Middle frontal gyrus (tissue), 1 donor: ENCODE measurements around the gene MOXD1.
A peak's percentile ranks its signal among the peaks of the same experiment; 100 is the strongest.
"Not testable (repeated sequence)": the region's sequence is repeated elsewhere in the genome, so short reads cannot be mapped to it uniquely, and the experiment has no call there.

ENCODE experiments used
- DNase-seq: peaks from one replicate; pipeline ENCODE4 v3.0.0-alpha.2; 2015; ENCODE audit warnings: low spot score; ENCODE audit errors: extremely low spot score

MOXD1 gene

DNA sequence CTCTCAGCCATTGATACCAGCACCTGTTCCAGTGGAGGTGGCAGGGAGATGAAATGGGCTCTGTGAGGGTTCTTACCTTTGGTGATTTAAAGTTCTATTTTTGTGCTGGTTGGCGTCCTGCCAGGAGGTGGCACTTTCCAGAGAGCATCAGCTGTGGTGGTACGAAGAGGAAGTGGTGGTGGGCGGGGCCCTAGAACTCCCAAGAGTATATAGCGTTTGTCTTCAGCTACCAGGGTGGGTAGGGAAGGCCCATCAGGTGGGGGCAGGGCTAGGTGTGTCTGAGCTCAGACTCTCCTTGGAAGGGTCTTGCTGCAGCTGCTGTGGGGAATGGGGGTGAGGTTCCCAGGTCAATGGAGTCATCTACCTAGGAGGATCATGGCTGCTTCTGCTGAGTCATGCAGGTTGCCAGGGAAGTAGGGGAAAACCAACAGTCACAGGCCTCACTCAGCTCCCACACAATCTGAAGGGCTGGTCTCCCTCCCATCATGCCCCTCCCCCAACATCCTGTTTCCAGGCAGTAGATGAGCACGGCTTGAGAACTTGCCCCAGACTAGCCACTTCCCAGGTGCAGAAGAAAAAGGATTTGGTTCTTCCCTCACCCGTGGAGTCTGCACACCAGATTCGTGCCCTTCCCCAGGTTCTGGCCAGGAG, 46.6 kb downstream of the MOXD1 start:
- no peak for DNase-seq

GRCh38 chr6:132351986-132352385, 49.3 kb downstream of the MOXD1 start:
- DNase-seq: not testable (repeated sequence)

GRCh38 chr6:132348231-132348630, 53.0 kb downstream of the MOXD1 start:
- no peak for DNase-seq

DNA sequence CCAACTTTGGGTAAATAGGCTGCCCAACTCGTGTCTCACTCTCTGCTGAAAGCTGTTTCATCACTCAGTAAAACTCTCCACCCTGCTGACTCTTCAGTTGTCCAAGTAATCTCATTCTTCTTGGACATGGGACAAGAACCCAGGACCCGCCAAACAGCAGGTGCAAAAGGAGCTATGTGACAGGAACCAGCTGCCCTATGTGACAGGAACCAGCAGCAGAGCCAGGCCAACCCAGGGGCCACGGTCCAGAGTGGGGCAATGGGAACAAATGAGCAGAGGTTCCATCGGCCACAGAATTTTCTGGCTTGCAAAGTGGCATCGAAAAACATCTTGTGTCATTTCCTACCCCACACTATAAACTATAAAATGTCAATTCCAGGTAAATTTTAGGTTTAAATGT, 56.5 kb downstream of the MOXD1 start:
- no peak for DNase-seq

DNA sequence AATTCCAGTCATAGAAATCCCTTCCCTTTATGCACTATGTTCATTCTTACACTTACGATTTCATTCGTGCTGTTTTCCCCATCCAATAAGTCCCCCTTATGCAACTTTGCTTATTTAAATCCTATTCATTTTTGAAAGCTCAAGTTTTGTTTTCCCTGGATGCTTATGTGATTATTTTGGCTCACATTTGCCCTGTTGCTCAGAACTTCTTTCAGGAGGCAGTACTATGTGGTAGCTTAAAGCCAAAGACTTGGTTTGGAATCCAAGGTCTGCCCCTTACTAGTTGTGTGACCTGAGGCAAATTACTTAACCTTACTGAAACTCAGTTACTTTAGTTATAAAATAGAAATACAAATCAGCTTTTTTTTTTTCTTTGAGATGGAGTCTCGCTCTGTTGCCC, 59.6 kb downstream of the MOXD1 start:
- DNase-seq: no peak

DNA sequence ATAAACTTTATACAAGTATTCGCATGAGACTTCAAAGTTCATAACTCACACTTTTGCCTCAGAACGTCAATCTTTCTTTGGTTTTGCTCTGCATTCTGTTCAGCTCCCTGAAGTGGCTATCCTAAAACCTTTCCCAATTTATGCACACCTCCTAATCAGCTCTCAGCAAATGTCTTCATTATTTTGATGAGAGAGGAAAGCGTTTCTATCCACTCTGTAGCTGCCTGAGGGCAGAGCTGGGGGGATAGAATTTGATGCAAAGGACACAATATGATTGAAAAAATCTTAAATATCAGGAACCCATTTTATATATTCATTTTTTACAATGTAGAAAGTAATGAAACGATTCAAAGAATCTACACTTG, 66.8 kb downstream of the MOXD1 start:
- no peak for DNase-seq

- DNase-seq: no peak
Measured at GRCh38 chr6:132333639-132334520, 67.4 kb downstream of the MOXD1 start.

DNA sequence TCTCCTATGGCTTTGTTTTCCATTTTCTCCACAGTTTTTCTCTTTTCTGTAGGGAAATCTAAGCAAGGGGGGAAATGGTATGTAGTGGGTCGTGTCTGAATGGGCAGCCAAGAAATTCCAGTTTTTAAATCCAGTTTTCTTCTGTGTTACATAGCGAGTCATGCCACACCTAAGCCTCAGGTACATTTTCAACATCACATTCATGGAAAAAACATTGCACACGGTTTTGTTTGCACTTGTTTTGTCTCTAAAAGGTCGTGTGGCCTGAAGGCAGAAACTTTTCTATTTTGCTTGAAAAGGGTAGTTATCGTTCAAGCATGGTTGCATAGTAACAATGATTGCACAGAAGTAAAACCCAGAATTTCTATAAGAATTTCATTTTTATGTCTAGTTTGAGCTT, 70.5 kb downstream of the MOXD1 start:
- no peak for DNase-seq

DNA sequence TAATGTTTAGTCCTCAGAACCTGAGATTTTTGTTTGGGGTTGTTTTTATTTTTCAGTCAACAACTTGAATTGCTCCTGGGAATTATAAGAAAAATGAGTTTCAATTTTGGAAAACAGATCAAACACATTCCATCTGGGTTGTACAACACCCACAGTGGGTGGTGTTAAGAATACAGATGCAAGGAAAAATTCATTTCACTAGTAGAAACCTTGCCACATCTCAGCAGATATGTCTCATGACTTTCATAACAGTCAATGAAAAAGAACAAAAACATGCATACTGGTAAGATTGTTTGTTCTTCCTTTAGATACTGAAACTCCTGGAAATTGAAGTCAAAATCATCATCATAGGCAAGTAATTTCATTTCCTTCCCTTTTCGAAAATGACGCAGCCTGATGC, 78.9 kb downstream of the MOXD1 start:
- peak; percentile 6 for DNase-seq

DNA sequence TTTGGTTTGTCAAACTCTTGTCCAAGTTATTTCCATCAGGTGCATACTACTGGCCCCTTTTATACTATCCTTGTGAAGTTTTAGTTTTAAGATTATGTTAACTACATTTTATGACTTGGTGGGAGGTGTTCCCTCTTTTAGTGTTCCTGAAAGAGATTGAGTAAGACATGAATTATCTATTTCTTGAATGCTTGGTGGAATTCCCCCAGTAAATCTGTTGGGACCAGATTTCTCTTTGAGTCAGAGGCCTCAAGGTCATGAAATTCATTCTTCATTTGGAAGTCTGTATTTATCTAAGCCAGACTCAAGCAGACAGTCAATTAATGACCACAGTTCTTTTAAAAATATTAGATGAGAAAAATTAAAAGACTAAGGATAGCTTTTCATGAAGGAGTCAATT, 81.3 kb downstream of the MOXD1 start:
- no peak for DNase-seq

GRCh38 chr6:132316970-132317369, 84.3 kb downstream of the MOXD1 start:
- DNase-seq: no peak

- DNase-seq: no peak
Measured at GRCh38 chr6:132314432-132314831, 86.8 kb downstream of the MOXD1 start.

GRCh38 chr6:132310921-132311320, 90.4 kb downstream of the MOXD1 start:
- DNase-seq: no peak

GRCh38 chr6:132310151-132310550, 91.1 kb downstream of the MOXD1 start:
- DNase-seq: not testable (repeated sequence)

- DNase-seq: no peak
Measured at GRCh38 chr6:132304891-132305305, 96.4 kb downstream of the MOXD1 start.

- DNase-seq: peak; percentile 48
Measured at GRCh38 chr6:132300323-132300949, 100.8 kb downstream of the MOXD1 start.

DNA sequence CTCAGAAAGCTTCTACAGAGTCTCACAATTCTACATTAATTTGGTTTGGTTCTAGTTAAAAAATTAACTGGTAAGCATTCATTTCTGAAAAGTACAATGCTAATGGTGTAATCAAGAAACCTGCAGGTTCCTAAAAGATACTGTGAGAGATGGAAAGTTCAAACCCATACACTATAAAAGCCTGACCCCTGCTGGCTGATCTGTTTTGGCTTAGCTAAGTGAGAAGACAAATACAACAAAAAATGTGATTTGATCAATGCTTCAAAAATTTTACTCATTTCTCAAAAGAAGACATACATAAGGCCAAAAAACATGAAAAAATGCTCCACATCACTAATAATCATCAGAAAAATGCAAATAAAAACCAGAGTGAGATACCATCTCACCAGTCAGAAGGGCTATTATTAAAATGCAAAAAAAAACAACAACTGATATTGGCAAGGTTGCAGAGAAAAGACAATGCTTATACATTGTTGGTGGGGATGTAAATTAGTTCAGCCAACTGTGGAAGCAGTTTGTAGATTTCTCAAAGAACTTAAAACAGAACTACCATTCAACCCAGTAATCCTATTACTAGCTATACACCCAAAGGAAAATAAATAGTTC, 102.8 kb downstream of the MOXD1 start:
- peak; percentile 27 for DNase-seq

DNA sequence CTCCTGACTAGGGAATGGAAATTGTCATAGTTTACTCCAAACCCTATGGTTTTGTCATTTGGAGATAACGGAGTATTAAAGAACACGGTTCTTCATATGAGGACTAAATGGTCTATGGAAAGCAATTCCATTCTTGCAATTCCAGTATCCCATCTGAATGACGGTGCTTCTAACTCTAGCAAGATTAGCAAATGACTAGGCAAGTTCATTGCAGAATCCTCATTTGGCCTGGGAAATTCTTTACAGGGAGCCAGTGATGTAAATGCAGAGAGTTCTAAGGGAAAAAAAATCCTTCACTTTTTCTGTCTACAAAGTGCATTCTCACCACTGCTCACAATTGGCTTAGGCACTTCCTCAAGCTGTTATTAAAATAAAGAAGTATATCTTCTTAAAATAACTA, 111.5 kb downstream of the MOXD1 start:
- no peak for DNase-seq

DNA sequence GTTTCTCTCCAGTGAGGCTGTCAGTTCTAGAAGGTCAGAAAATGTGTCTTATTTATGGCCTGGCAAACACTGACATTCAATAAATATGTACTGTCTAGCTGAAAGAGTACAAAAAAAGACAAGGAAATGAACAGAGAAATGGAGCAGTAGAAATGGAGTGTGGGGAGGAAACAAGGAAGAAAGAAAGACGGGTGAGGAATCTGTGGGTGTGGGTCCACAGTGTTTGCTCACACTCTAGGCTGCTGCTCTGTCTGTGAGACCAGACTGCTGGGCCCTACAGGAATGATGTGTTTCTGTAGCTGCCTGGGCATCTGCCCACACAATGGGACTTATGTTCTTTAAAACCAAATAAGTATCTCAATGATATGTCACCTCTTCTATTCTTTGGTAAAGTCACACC, 114.2 kb downstream of the MOXD1 start:
- no peak for DNase-seq

DNA sequence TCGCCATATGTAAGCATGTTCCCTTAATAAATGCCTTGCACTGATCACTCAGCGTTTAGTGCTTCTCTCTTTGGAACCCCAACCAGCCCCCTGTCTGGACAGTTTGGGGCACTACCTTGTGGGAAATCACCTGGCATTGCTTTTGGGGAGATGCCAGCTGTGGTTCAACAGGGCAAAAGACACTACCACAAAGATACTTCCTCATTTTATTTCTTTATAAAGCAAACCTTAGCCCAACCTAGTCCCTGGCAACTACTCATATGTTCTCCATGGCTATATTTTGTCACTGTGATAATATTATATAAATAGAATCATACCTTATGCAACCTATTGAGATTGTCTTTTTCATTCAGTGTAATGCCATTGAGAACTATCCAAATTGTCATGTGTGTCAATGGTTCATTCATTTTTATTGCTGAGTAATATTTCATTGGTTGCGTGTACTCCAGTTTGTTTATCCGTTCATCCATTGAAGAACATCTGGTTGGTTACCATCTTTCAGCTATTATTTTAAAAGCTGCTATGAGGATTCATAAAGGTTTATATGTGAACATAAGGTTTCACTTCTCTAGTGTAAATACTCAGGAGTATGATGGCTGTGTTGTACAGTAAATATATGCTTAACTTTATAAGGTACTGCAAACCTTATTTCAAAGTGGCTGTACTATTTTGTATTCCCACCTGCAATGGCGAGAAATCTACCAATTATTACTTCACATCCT, 114.8 kb downstream of the MOXD1 start:
- DNase-seq: no peak

DNA sequence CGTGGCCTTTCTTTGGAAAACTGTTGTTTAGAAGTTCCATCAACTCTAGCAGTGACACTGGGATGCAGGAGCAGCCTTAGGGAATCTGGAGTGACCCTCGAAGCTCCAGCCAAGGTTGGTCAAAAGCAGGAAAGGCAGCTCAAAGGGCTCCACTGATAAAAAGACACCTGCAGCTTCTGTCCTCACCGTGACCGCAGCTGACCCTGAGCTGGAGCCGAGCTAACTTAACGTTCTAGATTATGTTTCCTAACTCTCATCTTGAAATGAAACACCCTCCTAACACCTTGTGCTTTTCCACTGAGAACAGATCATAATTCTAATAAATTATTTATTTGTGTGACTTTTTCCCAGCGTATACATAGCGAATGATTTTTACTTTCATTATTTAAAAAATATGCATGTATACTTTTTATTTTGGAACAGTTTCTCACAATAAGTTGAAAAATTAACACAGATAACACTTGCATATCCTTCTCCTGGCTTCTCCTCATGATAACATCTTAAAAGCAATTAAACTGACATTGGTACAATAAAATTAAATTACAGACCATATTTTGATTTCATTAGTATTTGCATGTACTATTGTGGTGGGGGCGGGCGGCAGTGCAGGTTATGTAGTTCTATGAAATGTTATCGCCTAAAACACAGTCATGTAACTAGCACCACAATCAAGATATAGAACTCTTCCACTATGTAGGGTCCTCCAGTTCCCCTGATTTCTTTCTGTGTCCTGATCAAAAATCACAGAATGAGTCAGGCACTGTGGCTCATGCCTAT, 116.1 kb downstream of the MOXD1 start:
- DNase-seq: no peak
